Activated T-cell treated with anti-CD3 and anti-CD28 coated beads, Interleukin-2, amount 50 U/mL, for 24 hours (primary cell): ENCODE data around the gene MARCHF10.

Source experiments
- DNase-seq: peaks from one replicate; pipeline ENCODE4 v3.0.0-alpha.2; 2020
- H3K27ac Mint-ChIP-seq: 2 replicates; pipeline ENCODE4 v1.8.0; 2020; ENCODE audit warnings: mild to moderate bottlenecking, mixed read lengths
- H3K27me3 Mint-ChIP-seq: 2 replicates; pipeline ENCODE4 v1.8.0; 2020; ENCODE audit warnings: mixed read lengths
- H3K36me3 Mint-ChIP-seq: 2 replicates; pipeline ENCODE4 v1.8.0; 2020; ENCODE audit warnings: low read depth, mixed read lengths
- H3K4me1 Mint-ChIP-seq: 2 replicates; pipeline ENCODE4 v1.8.0; 2020; ENCODE audit warnings: low read depth, mixed read lengths
- H3K4me3 Mint-ChIP-seq: 2 replicates; pipeline ENCODE4 v1.8.0; 2020; ENCODE audit warnings: mild to moderate bottlenecking, moderate library complexity, mixed read lengths
- H3K9me3 Mint-ChIP-seq: 2 replicates; pipeline ENCODE4 v1.8.0; 2020; ENCODE audit warnings: mixed read lengths

The MARCHF10 gene

DNA sequence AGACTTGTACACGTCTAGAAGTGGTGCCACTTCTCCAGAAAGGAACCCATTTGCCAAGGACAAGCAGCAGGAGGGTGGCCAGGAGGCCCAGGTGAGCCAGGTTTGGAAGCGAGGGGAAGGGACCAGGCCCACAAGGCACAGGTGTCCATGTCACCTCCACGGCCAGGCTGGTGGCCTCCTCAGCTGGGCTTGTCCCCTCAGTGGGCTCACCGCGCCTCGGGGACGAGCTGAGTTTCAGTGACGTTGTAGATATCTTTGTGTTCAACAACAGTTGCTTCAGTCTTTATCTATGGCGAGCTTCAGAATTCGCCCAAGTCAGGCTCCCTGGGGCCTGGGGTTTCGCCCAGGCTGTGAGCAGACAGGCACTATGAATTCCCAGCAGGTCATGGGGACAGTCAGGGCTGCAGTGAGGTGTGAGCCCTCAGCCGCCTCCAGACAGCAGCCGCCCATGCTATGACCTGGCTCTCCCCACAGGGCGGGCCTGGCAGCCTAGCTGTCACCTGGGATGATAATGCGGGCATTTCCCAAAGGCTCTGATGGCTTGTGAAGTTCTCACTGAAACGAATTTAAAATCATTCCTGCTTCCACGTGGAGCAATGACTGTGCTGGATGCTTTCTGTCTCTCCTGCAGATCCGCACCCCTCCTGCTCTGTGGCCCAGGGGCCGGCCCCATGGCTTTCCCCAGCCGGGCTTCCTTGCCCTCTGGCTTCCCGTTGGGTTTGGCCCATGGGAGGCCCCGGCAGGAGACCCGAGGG, 91.1 kb downstream of the MARCHF10 start:
- DNase-seq: peak; percentile 26
- peaks cover 42% of the 10 kb centered on the region for H3K27me3 Mint-ChIP-seq
- peaks cover 16% of the 10 kb centered on the region for H3K4me1 Mint-ChIP-seq
- no peak overlapping the region for H3K4me3 Mint-ChIP-seq
- no peaks in the 10 kb centered on the region for H3K36me3 Mint-ChIP-seq
- H3K9me3 Mint-ChIP-seq: no peaks in the 10 kb centered on the region
- no peak overlapping the region for H3K27ac Mint-ChIP-seq

DNA sequence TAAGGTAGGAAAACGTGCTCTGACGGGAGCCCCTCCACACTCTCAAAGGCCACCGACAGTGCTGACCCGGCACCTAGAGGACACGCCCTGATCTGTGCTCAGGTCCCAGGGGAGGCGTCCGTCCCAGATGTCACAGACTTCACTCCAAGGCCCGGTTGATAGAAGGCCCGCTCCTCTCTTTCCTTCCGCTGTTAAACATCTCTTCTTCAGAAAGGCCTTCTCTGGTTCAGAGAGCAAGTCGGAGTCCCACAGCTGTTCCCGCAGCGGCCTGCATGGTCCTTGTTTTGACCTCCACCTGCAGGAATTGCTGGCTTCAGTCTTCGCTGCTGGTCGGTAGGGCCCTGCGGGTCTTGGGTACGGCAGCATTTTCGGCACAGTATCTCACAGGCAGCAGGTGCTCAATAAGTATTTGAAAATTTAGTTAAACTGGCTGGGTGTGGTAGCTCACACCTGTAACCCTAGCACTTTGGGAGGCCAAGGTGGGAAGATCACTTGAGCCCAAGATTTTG, 92.2 kb downstream of the MARCHF10 start:
- Mint-ChIP-seq H3K36me3 (no peaks in the 10 kb centered on the region), H3K27me3 (peaks cover 37% of the 10 kb centered on the region), H3K27ac (no peak overlapping the region), H3K4me3 (no peak overlapping the region), H3K9me3 (no peaks in the 10 kb centered on the region), H3K4me1 (peaks cover 16% of the 10 kb centered on the region)
- DNase-seq: peak; percentile 26

DNA sequence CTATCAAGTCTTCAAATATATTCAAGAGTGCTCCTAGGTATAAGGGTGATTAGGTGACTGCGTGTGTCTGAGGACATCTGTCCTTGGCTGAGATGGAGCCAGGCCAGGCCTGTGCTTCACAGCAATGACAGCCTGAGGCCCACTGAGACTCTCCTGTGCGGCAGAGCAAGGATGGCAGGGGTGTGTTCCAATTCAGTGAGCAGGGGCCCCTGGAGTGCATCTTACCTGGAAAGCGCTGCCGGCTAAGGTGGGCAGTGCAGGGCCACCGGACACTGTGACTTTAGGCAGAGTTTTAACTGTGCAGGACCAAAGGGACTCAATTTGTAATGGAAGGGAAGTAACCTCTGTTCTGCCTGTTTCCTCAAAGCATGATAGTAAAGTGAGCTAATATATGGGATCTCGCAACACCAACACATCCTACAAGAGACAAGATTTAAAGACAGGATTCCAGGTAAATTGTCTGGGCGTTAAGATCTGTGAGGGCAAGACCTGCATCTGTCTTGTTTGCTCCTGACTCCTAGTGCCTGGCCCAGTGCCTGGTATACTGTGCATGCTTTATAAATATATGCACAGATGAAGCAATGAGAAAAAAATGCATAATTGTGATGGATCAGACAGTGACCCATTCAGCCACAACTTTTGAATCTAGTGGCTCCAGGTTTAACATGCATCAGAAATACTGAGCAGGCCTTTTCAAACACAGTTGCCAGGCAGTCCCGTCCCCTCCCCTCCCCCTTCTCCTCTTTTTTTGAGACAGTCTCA, 93.9 kb downstream of the MARCHF10 start:
- Mint-ChIP-seq H3K4me3 (no peak overlapping the region), H3K27ac (no peak overlapping the region), H3K27me3 (peaks cover 26% of the 10 kb centered on the region), H3K9me3 (no peaks in the 10 kb centered on the region), H3K4me1 (peaks cover 10% of the 10 kb centered on the region), H3K36me3 (no peaks in the 10 kb centered on the region)
- peak; percentile 9 for DNase-seq

DNA sequence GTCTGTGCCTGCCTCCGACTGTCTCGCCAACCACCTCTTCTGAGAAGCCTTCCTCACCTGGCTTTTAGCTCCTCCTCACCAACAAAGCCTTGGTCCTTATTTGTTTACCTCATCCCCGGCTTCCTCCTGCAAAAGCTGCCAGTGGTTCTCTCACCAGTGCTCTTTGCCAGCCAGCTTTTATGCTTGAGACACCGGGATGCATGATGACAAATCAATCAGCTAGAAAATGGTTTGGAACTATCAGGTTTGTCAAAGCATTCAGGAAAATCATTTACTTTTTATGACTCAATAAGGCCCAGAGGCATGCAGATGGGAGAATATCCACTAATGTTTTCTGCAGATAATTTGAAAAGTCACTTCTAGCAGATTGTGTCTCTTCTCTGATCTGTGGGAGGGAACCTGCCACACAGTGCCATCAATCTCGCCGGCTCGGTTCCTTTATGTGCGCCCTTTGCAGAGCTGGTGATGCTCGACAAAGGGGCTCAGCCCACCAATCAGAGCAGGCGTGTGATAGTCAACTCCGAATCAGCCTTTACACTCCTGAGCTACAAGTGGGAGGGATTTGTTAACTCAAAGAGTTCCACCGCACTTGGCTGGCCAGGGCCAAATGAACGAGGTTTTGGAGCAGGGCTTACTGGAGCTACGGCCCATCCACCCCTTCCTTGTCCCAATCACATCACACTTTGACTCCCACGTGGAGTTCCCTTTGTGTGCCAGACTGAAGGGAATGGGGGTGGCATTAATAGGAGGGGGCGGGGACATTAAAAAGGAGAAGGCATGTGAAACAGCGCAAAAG, 94.8 kb downstream of the MARCHF10 start:
- Mint-ChIP-seq H3K27ac (no peak overlapping the region), H3K9me3 (no peaks in the 10 kb centered on the region), H3K4me1 (peaks cover 3% of the 10 kb centered on the region), H3K27me3 (peaks cover 28% of the 10 kb centered on the region), H3K36me3 (no peaks in the 10 kb centered on the region), H3K4me3 (no peak overlapping the region)
- peak; percentile 18 for DNase-seq

DNA sequence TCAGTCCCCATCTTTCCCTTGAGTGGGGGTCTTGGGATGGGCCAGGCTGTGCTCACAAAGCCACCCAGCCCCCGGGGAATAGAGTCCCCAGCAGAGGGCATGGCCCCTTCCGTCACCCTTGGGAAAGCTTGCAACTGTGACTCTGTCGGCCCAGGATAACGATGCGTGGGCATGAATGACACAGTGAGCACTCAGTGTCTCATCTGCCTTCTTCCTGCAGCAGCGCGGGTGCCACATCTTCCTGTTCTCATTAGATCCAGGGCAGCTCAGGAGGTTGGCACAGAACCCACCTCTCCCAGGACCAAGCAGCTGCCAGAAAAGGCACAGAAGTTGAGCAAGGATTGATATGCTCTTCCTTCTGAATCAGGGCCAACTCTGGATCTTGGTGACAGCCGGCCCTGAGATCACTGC, 95.9 kb downstream of the MARCHF10 start:
- DNase-seq: no peak
- Mint-ChIP-seq H3K36me3 (no peaks in the 10 kb centered on the region), H3K27ac (no peak overlapping the region), H3K4me1 (no peaks in the 10 kb centered on the region), H3K4me3 (no peak overlapping the region), H3K9me3 (no peaks in the 10 kb centered on the region), H3K27me3 (peaks cover 25% of the 10 kb centered on the region)

DNA sequence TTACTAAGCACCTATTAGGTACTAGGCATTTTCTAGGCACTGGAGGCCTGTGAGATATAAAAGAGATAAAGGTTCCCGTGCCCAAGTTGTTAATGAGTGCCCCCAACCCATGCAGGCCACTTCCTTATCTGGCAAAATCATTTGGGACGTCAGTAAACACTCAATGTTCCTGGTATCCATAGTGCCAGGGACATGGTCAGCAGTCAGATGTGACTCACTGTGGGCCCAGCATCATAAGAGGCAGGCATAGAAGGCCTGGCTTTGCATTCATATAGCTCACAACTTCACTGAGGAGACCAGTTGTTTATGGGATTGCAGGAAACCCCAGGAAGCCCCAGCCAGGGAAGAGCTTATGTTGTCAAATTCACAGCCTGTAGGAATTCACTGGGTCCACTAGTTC, 99.5 kb downstream of the MARCHF10 start:
- Mint-ChIP-seq H3K27me3 (peaks cover 47% of the 10 kb centered on the region), H3K36me3 (no peaks in the 10 kb centered on the region), H3K27ac (no peak overlapping the region), H3K9me3 (no peaks in the 10 kb centered on the region), H3K4me1 (peaks cover 12% of the 10 kb centered on the region), H3K4me3 (no peak overlapping the region)
- DNase-seq: peak; percentile 24

DNA sequence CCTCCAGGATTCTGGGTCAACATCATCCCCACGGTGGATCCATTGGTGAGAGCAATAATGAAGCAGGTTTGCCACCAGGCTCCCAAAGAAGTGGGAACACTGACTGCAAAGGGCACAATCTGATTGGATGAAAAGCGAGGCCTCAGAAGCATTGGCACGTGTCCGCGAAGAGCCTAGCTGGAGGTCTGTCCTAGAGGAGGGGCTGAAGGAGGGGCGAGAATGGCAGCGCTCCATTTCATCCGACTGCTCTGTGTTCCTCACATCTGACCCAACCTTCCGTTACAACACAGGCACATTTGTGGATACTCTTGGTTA, 100.7 kb downstream of the MARCHF10 start:
- peaks cover 15% of the 10 kb centered on the region for H3K4me1 Mint-ChIP-seq
- no peak overlapping the region for H3K27ac Mint-ChIP-seq
- H3K27me3 Mint-ChIP-seq: peaks cover 55% of the 10 kb centered on the region
- H3K4me3 Mint-ChIP-seq: no peak overlapping the region
- H3K36me3 Mint-ChIP-seq: no peaks in the 10 kb centered on the region
- no peaks in the 10 kb centered on the region for H3K9me3 Mint-ChIP-seq
- peak; percentile 23 for DNase-seq

DNA sequence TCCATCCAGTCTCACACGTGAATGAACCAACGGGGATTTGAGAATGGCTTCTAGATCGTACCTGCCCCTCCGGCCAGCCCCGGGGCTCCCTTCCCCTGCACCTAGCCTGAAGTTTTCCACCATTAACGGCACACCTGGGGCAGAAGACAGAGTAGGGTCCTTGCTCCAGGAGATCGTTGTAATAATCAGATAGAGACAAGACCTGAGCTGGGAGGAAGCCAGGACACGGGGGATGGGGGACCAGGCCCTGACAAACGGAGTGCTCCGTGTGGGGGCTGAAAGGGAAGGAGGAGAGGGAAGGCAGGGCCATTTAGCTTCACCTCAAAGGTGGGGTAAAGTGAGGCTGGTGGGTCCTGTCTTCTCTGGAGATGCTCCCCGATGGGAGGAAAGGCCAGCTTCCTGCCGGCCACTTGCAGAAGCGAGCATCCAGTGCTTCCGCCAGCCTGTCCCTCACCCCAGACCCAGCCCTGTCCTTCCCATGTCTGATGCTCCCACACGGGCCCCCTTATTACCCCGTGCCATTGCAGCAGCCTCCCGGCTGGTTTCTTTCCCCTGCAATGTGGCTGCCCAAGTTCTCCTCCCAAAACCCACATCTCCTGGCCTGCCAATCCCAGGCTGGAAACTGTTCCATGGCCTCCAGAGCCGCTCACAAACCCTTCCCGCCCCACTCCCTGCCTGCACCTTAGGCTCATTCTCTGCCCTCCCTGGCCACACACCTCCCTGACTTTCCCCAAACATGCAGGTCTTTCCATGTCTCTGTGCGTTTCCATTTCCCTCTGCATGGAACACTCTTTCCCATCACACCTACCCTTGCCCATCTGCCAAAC, 101.3 kb downstream of the MARCHF10 start:
- DNase-seq: peak; percentile 22
- H3K4me3 Mint-ChIP-seq: no peak overlapping the region
- H3K27me3 Mint-ChIP-seq: peaks cover 58% of the 10 kb centered on the region
- H3K36me3 Mint-ChIP-seq: no peaks in the 10 kb centered on the region
- peaks cover 15% of the 10 kb centered on the region for H3K4me1 Mint-ChIP-seq
- no peaks in the 10 kb centered on the region for H3K9me3 Mint-ChIP-seq
- H3K27ac Mint-ChIP-seq: no peak overlapping the region

DNA sequence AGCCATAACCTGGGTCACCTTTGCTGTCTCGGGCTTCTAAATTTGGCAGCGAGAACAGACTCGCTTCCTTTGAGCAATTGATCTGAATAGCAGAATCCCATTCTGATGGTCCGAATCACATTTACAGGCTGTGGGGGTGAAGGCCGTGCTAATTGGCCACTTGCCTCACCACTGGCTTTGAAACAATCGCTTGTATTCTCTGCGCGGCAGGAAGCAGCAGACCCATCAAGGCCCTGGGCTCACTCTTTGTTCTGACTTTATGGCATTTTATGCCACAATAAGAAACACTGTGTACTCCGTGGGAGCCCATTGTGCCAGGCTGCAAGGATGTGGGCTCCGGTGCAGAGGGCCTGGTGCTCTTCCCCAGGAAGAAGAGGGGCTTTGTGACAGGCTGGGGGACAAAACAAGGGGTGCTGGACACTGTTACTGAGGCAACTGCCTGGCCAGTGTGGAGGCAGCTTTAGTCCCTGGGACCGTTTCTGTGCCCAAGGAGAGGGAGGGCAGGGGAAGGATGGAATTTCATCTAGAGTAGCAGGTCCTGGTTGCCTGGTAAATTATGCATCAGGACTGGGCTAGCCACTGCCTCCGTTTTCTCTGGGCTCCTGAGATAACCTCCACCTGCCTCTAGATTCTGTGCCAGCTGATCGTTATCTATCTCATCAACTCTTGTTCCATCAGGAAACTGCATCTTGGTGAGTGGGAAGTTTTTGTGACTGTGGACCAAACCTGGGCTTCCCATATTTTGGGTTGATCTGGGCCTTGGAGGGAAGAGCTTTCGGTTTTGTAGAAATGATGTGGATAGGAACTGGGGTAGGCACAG, 102.1 kb downstream of the MARCHF10 start:
- H3K4me3 Mint-ChIP-seq: no peak overlapping the region
- no peaks in the 10 kb centered on the region for H3K36me3 Mint-ChIP-seq
- peaks cover 64% of the 10 kb centered on the region for H3K27me3 Mint-ChIP-seq
- H3K27ac Mint-ChIP-seq: no peak overlapping the region
- DNase-seq: no peak
- H3K9me3 Mint-ChIP-seq: no peaks in the 10 kb centered on the region
- peaks cover 15% of the 10 kb centered on the region for H3K4me1 Mint-ChIP-seq

DNA sequence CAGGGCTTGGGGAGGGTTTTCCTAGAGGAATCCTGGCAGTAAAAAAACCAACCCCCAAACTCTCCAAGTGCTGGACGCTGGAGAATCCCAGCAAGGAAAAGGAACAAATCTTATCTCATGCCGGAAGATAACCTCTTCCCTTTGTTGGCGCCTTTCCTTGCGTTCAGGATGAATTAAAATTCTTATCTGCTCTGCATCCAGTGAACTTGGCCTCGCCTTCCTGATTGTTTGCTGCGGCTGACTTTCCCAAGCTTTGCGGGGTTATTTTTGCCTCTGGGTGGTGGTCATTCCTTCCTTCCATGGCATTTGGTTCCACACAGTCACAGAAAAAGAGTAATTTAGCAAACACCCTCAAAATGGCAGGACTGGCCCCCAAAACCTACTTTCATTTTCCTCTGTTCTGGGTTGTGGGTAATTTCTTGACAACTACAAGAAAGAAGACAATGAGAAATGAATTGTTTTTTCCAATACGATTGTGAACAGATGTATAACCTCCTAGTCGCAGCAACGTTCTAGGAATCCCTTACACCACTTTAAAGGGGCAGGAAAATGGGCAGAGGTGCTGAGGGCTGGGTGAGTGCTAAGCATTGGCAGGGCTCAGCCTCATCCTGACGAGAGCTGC, 102.8 kb downstream of the MARCHF10 start:
- Mint-ChIP-seq H3K27me3 (peaks cover 67% of the 10 kb centered on the region), H3K4me1 (peaks cover 15% of the 10 kb centered on the region), H3K36me3 (no peaks in the 10 kb centered on the region), H3K4me3 (peak overlapping the region; percentile 42), H3K27ac (no peak overlapping the region), H3K9me3 (no peaks in the 10 kb centered on the region)
- DNase-seq: no peak

DNA sequence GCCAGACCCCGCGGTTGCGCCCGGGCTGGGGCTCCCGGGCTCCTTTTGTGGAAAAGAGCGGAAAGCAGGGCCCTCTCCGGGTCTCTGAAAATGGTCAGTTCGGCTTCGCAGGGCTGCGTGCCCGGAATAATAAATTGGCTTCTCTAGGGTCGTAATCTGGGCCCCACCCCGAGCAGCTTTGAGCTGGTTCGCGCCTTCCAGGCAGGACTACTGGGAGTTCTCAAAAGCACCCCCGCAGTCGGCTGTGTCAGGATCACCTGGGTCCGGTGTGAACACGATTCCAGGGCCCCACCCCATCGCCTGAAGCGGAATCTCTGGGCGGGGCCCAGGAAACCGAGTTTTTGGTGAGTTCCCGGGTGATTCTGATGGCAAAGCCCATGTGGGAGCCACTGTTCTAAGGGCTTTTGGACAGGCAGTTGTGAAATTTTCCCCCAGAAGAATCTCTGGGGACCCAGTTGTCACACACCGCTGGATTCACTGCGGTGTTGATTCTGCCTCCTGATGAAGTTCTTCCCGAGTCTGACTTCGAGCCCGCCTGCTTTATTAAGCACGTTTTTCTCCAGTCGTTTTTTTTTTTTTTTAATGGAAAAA, 103.6 kb downstream of the MARCHF10 start:
- Mint-ChIP-seq H3K4me3 (peak overlapping the region; percentile 71), H3K4me1 (peaks cover 15% of the 10 kb centered on the region), H3K27ac (no peak overlapping the region), H3K9me3 (no peaks in the 10 kb centered on the region), H3K36me3 (no peaks in the 10 kb centered on the region), H3K27me3 (peaks cover 68% of the 10 kb centered on the region)
- DNase-seq: no peak

DNA sequence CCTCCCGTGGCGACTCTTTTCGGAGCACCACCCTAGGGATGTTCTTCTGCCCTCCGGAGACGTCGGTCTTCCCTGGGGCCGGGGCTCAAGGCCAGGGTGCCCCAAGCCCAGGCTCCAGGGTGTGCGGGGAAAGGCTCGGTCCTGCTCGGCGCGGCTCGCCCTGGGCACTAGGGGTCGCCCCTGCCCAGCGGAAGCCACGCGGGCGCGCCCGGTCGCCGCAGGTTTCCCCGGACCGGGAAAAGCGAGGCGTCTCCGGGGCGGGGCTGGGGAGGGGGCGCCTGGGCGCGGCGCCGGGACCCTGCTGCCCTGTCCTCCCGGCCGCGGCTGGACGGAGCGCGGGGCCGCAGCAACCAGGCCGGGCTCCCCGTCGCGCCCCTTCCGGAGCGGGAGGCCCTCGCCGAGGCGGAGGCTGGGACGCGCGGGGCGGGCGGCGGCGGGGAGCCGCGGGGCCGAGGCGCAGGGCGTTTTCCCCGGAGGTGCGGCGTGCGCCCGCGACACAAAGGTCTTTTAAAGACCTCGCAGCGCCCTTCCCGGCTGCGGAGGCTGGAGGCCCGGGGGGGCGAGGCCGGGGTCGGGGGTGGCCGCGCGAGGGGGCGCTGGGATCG, 104.2 kb downstream of the MARCHF10 start:
- Mint-ChIP-seq H3K4me1 (peaks cover 15% of the 10 kb centered on the region), H3K27me3 (peaks cover 69% of the 10 kb centered on the region), H3K9me3 (no peaks in the 10 kb centered on the region), H3K36me3 (no peaks in the 10 kb centered on the region), H3K4me3 (peak overlapping the region; percentile 58), H3K27ac (no peak overlapping the region)
- peak; percentile 88 for DNase-seq
